Measurements from ENCODE around the gene MAGOH. TPM values are rescaled to one million over a fixed set of nuclear protein-coding genes. Genes with fewer than 3 reads are reported as not detected.
A peak's percentile ranks its signal among the peaks of the same experiment; 100 is the strongest.
"Not testable (repeated sequence)": the region's sequence is repeated elsewhere in the genome, so short reads cannot be mapped to it uniquely, and the experiment has no call there.

The MAGOH gene
- total and polyA plus RNA-seq, 8 donors: 31.8 to 88.3 (median 76.8) TPM

DNA sequence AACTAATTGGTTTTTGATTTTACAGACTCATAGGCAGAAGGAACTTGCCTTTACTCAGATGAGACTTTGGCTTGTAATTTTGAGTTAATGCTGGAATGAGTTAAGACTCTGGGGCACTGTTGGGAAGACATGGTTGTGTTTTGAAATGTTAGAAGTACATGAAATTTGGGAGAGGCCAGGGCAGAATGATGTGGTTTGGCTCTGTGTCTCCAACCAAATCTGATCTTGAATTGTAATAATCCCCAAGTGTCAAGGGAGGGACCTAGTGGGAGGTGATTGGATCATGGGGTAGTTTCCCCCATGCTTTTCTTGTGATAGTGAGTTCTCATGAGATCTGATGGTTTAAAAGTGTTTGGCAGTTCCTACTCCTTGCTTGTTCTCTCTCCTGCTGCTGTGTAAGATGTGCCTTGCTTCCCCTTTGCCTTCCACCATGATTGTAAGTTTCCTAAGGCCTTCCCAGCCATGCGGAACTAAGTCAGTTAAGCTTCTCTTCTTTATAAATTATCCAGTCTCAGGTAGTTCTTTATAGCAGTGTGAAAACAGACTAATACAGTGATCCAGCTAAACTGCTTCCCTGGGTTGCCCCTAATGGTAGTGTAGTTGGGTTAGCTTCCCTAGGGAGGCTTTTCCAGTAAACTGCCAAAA is 31.5 kb downstream of the MAGOH start:
- Histone ChIP-seq H3K27ac (no peak overlapping the region), H3K9me3 (peaks cover 0 to 16% of the 10 kb centered on the region in 2 donors), H3K4me3 (no peak overlapping the region), H3K27me3 (no peaks in the 10 kb centered on the region), H3K36me3 (peaks cover 0 to 100% of the 10 kb centered on the region in 2 donors), H3K4me1 (no peaks in the 10 kb centered on the region)
- TF ChIP-seq, protein P1, sequence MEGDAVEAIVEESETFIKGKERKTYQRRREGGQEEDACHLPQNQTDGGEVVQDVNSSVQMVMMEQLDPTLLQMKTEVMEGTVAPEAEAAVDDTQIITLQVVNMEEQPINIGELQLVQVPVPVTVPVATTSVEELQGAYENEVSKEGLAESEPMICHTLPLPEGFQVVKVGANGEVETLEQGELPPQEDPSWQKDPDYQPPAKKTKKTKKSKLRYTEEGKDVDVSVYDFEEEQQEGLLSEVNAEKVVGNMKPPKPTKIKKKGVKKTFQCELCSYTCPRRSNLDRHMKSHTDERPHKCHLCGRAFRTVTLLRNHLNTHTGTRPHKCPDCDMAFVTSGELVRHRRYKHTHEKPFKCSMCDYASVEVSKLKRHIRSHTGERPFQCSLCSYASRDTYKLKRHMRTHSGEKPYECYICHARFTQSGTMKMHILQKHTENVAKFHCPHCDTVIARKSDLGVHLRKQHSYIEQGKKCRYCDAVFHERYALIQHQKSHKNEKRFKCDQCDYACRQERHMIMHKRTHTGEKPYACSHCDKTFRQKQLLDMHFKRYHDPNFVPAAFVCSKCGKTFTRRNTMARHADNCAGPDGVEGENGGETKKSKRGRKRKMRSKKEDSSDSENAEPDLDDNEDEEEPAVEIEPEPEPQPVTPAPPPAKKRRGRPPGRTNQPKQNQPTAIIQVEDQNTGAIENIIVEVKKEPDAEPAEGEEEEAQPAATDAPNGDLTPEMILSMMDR (IDR thresholded peaks at IDR 0.05): no peak
- DNase-seq: no peak
- intact Hi-C loops (cut with DNase I): no loop called here
- ATAC-seq: no peak

DNA sequence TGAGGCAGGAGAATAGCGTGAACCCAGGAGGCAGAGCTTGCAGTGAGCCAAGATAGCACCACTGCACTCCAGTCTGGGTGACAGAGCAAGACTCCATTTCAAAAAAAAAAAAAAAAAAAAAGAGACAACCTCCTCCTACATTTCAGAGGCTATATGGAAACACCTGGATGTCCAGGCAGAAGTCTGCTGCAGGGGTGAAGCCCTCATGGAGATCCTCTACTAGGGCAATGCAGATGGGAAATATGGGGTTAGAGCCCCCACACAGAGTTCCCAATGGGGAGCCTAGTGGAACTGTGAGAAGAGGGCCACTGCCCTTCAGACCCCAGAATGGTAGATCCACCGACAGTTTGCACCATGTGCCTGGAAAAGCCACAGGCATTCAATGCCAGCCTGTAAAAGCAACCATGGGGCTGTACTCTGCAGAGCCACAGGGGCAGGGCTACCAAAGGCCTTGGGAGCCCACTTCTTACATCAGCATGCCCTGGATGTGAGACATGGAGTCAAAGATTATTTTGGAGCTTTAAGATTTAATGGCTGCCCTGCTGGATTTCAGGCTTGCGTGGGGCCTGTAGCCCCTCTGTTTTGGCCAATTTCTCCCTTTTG is 32.1 kb downstream of the MAGOH start:
- H3K27me3 ChIP-seq; H3K4me1 ChIP-seq; H3K27ac ChIP-seq; intact Hi-C loops (cut with DNase I); ATAC-seq; H3K4me3 ChIP-seq; DNase-seq: not testable (repeated sequence)
- H3K9me3 ChIP-seq: peaks cover 0 to 16% of the 10 kb centered on the region in 2 donors
- peaks cover 0 to 98% of the 10 kb centered on the region in 2 donors for H3K36me3 ChIP-seq

DNA sequence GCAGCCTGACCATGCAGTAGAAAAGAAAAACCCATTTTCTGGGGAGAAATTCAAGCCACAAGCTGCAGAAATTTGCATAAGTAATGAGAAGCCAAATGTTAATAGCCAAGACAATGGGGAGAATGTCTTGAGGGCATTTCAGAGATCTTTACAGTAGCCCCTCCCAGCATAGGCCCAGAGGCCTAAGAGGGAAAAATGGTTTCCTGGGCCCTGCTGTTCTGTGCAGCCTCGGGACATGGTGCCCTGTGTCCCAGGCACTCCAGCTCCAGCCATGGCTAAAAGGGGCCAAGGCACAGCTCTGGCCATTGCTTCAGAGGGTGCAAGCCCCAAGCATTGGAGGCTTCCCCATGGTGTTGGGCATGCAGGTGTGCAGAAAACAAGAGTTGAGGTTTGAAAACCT is 32.8 kb downstream of the MAGOH start:
- Histone ChIP-seq H3K9me3 (peaks cover 0 to 16% of the 10 kb centered on the region in 2 donors), H3K36me3 (peaks cover 0 to 98% of the 10 kb centered on the region in 2 donors)
- DNase-seq; intact Hi-C loops (cut with DNase I); H3K4me1 ChIP-seq; H3K27ac ChIP-seq; H3K27me3 ChIP-seq; ATAC-seq; H3K4me3 ChIP-seq: not testable (repeated sequence)

DNA sequence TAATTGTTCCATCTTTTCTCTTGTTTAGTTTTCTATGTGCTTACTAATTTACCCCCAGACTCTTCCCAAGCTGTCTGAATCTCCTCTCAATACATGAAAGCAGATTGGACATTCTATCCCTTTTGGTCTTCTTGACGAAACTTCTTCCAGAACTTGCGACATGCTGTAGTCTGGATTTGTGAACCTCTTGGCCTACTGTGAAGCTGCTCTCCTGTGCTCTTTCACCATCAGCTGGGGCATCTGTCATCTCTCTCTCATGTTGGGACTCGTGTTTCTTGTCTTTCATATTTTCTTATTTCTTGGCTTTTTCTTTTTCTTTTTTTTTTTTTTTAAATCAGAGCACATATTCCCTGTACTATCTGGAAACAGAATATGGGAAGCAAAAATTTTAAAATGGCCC is 34.9 kb downstream of the MAGOH start:
- TF ChIP-seq, protein P1 (IDR thresholded peaks at IDR 0.05): no peak
- H3K9me3 ChIP-seq: peaks cover 0 to 16% of the 10 kb centered on the region in 2 donors
- intact Hi-C loops (cut with DNase I): no loop called here
- H3K4me3 ChIP-seq: no peak overlapping the region
- H3K4me1 ChIP-seq: peaks cover 0 to 10% of the 10 kb centered on the region in 2 donors
- H3K36me3 ChIP-seq: peaks cover 0 to 78% of the 10 kb centered on the region in 2 donors
- DNase-seq (no peak), ATAC-seq (no peak)
- no peaks in the 10 kb centered on the region for H3K27me3 ChIP-seq
- no peak overlapping the region for H3K27ac ChIP-seq

DNA sequence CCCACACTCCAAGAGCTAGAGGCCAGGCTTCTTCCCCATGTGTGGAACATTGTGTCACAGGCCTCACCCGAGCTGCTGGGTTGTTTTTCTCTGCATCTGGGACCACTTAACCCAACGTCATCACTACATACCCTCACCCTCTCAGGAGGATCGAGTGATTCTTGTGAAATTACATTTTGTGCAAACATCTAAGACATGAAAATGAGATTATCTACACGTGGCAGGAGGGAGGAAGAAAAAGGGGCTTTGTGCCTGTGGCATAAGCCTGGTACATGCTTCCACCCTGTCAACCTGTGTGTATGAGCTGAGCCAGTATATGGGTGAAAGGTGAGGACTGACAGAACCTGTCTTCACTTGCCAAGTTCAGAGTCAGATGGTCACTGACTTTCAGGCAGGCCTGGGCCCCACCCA is 40.1 kb downstream of the MAGOH start:
- Histone ChIP-seq H3K27ac (peak overlapping the region in 1 of 2 donors; percentile 98), H3K4me3 (no peak overlapping the region), H3K4me1 (peaks cover 5 to 28% of the 10 kb centered on the region in 2 donors), H3K36me3 (peaks cover 0 to 26% of the 10 kb centered on the region in 2 donors), H3K27me3 (no peaks in the 10 kb centered on the region), H3K9me3 (no peaks in the 10 kb centered on the region)
- TF ChIP-seq, protein P1 (IDR thresholded peaks at IDR 0.05): no peak
- DNase-seq (no peak), ATAC-seq (no peak)
- intact Hi-C loops (cut with DNase I): no loop called here

DNA sequence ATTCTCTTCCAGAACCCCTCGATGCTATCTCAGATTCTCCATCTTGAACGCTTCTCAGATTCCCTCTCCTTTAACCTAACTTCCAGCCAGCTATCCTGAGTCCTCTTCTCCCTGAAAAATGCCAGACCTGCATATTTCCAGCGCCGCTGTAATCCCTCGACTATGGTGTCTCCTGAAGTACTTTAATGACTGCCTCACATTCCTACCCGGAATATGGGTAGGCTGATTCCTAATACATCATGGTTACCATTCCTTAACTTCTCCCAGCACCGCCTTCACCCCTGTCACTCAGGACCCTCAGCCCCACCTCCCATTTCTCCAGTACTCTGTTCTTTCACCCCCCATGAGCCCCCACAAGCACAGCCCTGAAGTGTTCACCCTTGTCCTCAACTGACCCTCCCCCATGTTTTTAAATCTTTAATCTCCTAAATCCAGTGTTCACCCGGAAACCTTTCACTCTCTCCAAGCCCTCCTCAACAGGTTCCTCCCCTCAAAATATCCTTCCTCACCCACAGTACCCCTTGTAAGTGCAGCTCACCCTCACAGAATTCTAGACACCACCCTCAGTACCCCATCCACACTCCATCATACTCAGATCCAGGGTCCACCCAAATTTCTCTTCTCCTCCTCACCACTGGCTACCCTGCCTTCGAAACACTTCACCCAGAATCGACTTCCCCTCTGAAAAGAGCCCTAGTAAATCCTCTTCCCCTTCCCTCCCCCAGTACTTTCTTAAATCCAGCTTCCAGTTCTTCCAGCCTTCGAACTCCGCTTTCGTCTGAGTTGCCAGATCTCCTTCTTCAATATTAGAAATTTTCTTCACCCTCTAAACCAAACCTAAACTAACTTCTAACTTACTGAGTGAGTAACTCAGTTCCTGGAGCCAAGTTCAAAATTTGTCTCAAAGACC is 40.8 kb downstream of the MAGOH start:
- no peaks in the 10 kb centered on the region for H3K9me3 ChIP-seq

More for the DNA sequence above, 40.8 kb downstream of the MAGOH start:
- no peaks in the 10 kb centered on the region for H3K27me3 ChIP-seq
- intact Hi-C loops (cut with DNase I): no loop called here
- peaks cover 0 to 19% of the 10 kb centered on the region in 2 donors for H3K36me3 ChIP-seq
- TF ChIP-seq, protein P1 (IDR thresholded peaks at IDR 0.05): no peak
- ATAC-seq: peak; percentile 15
- DNase-seq: no peak
- H3K4me1 ChIP-seq: peaks cover 5 to 28% of the 10 kb centered on the region in 2 donors
- peak overlapping the region; percentile 84 to 96 for H3K4me3 ChIP-seq
- peak overlapping the region; percentile 96 to 98 for H3K27ac ChIP-seq
